GM18519 (cell line): ENCODE results near the gene CMTM7.
"Not testable (repeated sequence)": the region's sequence is repeated elsewhere in the genome, so short reads cannot be mapped to it uniquely, and the experiment has no call there.

Experiments
- ATAC-seq: cut with Tn5 transposase; IDR thresholded peaks from one replicate; pipeline ENCODE4 v1.9.1; 2021; ENCODE audit warnings: mild to moderate bottlenecking, moderate library complexity; ENCODE audit not compliant: unreplicated experiment, low FRiP score

CMTM7 gene

DNA sequence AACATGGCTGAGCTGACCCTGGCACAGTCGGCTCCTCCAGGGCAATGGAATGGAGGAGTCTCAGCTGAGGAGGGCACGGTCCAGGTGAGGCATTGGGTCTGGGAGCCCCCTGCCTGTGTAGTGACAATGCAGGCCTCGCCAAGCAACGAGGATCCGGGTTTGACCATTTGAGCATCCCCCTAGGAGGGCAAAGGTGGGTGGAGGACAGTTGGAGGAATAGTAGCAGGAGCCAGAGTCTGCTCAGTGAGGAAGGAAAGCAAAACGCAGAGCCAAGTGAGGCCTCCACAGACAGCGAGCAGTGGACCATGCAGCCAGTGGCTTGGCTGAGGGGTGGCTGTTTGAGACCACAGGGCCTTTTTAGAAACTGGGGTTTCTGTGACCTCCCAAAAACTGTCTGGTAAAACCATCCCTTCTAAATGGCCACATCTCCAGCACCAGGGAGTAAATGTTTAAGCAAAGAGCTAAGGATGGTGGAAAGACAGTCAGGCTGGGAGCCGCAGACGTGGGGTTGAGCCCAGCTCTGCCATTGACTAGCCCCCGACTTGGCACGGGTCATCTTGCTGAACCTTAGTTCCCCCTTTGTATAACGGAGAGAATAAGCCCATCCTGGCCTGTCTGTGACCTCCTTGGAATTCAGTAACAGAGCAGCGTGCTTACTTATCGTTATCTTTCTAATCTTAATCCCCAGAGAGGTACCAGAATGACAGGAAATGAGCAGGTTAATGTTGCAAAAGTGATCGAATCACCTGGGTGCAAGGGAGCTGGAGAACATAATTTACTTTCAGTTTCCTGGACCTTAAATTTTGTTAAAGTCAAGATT lies 64.2 kb downstream of the CMTM7 start:
- no peak for ATAC-seq

DNA sequence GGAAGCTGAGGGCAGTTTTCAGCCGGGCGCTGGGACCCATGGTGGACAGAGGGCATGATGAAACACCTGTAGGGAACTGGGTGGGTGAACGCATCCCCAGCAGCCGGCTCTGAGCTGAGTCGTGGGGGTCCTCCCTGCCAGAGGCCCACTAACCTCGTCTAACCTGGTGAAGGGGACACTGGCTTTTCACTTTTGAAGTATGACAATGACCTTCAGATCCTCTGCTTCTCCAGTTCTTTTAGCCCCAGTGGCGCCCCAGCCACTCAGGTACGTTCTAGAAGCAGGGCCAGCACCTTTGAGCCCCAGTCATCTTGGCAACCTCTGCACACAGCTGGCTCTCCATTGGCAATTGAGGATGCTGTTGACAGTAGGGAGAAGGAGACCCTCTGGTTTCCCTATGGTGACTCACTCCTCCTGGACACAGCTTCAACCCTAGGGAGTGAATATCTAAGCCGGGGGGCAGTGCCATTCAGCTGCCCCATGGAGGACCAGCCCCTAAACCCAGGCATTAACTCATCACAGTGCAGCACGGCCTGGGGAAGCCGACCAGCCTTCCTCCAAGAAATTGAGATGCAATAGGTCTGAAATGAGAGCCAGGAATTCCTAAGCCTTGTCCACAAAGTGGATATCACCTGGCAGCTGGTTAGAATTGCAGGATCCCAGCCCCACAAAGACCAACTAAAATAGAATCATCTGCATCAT lies 64.9 kb downstream of the CMTM7 start:
- ATAC-seq = no peak

DNA sequence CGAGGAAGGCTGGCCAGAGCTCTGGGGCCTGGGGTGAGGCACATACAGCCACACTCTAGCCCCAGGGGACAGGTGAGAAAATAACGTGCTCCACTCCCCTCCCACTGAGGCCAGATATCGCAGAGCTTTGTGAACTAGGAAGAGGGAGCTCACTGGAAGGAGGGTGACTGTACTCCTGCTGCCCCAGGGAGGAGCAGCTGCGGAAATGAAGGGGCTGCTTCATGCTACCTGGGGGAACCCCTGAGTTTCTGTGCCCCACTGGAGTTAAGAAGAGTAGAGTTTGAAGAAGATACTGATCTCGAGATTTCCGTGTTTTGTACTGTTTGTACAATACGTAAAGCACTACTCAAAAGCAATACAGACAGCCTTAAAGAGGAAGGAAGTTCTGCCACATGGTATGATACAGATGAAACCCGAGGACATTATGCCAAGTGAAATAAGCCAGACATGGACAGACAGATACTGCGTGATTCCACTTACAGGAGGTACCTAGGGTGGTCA lies 66.4 kb downstream of the CMTM7 start:
- ATAC-seq = no peak

DNA sequence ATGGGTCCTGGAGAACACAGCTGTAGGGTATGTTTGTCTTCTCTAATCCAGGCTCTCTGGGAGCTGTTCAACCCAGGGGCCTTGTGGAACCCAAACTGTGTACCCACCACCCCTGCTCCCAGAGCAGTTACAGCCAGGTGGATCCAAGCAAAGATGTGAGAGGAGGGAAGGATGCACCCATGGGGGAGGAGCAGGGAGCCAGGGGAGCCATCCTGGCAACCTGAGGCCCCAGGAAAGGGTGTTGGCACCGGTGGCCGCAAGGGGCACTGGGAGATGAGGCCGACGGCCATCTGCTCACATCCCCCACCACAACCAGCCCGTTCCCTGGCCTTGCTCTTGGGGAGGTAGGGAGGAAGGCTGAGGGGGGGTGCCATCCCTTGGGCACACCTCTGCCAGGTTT lies 67.8 kb downstream of the CMTM7 start:
- no peak for ATAC-seq

DNA sequence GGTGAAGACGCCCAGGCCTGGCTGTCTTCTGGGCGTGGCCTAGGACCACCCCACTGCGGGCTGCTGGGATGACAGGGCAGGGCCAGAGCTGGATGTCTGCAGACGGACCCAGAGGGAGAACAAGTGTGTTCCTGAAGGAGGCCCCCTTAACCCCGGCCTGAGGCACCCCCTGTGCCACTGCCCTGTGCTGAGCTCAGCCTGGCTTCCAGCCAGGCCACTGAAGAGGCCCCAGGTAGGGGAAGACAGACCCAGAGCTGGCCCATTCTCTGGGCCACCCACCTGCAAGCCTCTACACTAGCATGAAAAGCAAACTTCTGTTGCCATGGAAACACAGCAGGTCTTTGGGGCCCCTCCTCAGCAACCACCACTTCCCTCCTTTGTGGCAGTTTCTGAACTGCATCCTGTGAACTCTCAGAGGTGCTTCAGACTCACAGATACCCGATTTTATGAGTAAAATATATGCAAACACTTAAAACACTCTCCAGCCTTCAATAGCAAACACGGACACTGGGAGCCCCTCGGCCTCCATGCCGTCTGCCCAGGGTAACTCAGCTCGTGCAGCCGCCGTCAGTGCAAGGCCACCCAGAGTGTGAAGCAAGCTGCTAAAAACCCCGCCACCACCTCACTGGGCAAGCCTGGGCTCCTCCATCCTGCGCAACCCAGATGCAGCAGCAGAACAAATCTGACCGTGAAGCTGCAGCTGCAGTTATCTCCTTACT lies 68.5 kb downstream of the CMTM7 start:
- ATAC-seq = peak; percentile 85

DNA sequence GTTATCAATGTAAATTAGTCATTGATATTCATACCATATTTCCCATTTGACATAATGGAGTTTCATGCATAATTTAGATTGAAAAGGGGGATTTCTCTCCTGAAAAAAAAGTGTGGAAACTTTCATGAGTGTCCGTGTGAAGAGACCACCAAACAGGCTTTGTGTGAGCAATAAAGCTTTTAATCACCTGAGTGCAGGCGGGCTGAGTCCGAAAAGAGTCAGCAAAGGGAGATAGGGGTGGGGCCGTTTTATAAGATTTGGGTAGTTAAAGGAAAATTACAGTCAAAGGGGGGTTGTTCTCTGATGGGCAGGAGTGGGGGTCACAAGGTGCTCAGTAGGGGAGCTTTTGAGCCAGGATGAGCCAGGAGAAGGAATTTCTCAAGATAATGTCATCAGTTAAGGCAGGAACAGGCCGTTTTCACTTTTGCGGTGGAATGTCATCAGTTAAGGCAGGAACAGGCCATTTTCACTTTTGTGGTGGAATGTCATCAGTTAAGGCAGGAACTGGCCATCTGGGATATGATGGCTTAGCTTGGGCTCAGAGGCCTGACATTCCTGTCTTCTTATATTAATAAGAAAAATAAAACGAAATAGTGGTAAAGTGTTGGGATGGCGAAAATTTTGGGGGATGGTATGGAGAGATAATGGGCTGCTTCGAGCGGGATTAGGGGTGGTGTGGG lies 69.3 kb downstream of the CMTM7 start:
- not testable (repeated sequence) for ATAC-seq

DNA sequence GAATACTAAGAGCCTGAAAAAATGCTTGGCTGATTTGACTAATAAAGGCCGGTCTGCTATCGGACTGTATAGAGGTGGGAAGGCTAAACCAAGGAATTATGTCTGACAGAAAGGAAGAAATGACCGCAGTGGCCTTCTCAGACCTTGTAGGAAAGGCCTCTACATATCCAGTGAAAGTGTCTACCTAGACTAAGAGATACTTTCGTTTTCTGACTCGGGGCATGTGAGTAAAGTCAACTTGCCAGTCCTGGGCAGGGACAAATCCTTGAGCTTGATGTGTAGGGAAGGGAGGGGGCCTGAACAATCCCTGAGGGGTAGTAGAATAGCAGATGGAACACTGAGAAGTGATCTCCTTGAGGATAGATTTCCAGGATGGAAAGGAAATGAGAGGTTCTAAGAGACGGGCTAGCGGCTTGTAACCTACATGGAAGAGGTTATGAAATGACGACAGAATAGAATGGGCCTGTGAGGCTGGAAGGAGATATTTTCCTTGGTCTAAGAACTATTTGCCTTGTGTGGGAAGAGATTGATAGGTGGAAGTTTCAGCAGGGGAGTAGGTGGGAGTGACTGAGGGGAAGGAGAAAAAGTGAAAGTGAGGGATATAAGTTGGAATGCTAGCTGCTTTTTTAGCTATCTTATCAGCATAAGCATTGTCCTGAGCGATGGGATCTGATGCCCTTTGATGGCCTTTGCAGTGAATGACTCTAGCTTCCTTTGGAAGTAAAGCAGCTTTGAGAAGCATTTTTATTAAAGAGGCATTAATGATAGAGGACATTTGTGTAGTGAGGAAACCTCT lies 70.7 kb downstream of the CMTM7 start:
- ATAC-seq = not testable (repeated sequence)

DNA sequence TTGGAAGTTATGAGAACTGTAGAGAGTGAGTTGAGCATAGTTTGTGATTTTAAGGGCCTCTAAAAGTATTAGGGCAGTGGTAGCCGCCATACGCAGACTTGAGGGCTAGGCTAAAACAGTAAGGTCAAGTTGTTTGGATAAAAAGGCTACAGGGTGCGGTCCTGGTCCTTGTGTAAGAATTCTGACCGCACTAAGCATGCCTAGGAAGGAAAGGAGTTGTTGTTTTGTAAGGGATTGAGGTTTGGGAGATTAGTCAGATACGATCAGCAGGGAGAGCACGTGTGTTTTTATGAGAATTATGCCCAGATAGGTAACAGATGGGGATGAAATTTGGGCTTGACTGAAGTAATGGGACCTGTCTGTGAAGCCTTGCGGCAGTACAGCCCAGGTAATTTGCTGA lies 71.8 kb downstream of the CMTM7 start:
- not testable (repeated sequence) for ATAC-seq

DNA sequence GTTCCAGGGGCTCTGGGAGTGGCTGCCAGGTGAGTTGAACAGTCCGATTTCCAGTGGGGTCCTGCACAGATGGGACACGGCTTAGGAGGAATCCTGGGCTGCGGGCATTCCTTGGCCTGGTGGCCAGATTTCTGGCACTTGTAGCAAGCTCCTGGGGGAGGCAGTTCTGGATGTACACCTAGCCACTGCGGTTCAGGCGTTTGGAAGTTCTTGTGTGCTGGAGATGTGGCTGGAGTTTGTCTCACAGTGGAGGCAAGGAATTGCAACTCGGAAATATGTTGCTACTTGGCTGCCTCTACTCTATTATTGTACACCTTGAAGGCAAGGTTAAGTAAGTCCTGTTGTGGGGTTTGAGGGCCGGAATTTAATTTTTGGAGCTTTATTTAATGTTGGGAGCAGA lies 73.1 kb downstream of the CMTM7 start:
- ATAC-seq = not testable (repeated sequence)

DNA sequence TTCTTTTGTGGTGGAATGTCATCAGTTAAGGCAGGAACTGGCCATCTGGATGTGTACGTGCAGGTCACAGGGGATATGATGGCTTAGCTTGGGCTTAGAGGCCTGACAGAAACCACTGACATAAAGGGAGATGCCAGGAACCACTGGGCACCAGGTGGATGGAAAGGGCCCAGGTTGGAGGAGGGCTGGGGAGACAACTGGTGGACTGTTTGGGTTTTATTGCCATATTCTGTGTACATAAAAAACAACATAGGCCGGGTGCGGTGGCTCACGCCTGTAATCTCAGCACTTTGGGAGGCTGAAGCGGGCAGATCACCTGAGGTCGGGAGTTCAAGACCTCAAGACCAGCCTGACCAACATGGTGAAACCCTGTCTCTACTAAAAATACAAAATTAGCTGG lies 75.2 kb downstream of the CMTM7 start:
- not testable (repeated sequence) for ATAC-seq

DNA sequence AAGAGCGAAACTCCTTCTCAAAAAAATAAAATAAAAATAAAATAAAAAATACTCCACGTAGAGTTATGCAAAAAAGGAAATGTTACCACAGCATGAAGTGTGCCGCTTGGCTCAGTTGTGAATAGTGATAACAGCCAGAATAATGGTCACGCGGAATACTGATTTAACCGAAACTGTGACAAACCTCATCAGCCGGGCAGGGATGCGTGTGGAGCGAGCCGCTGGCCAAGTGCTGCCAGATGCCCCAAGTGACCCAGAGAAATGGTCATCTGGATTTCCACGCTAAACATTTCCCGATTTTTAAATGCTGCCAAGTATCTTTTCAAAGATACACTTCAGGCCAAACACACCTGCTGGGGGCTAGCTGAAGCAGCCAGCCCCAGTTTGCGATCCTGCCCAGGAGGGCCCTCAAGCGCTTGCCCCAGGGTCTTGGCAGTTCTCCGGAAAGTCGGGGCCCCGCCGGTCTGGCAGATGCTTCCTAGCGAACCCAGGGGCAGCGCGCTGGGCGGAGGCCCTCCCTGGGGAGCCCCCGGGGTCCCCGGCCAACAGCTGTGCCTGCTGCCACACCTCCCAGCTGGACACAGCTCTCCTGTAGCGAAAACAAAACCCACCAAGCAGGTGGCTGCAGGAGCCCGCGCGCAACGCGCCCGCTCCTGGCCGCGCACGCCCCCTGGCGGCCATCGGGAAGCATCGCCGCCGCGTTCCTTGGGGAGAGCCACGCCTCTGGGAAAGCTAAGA lies 75.8 kb downstream of the CMTM7 start:
- no peak for ATAC-seq

DNA sequence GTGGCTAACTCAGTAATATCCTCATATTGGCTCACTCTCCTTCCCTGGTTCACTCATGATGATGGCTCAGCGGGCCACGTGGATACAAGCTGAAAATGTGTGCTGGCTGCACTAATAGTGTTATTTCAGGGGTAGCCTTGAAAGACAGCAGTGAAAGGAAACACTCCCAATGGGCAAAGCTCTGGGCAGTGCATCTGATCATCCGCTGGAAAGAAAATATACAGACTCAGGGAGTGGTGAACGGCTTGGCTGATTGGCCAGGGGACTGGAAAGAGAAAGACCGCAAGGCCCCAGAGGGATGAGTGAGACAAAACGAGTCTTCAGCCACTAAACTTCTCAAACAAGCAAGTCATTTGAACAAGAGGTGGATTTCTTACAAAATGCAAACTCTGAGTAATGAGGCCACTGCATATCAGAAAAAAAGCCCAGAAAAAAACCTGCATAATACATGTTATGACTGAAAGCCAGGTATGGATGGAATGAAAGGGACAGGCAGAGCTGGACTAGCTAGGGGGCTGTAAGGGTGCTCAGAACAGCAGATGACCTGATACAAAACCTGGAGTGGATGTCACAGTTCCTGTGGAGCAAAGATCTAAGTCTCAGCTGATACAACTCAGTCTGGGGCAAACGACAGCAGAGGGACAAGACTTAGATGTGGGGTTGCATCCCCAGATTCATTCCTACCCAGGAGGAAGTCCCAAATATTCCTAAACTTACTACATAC lies 77.7 kb downstream of the CMTM7 start:
- ATAC-seq = no peak

DNA sequence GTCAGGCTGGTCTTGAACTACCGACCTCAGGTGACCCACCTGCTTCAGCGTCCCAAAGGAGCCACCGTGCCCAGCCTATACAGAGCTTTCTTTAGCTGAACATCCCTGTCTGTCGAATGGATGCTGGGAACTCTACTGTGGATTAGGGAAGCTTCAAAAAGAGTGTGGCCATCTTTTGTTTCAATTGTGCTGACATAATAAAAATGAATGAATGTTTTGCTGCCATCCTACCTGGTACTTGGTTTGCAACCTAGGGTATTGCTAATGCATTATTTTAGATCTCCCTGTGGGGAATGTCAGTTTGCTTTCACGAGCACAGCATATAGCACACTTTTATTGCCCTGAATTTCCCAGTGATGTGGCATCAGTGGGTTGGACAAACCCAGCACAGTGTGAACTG lies 78.7 kb downstream of the CMTM7 start:
- no peak for ATAC-seq

DNA sequence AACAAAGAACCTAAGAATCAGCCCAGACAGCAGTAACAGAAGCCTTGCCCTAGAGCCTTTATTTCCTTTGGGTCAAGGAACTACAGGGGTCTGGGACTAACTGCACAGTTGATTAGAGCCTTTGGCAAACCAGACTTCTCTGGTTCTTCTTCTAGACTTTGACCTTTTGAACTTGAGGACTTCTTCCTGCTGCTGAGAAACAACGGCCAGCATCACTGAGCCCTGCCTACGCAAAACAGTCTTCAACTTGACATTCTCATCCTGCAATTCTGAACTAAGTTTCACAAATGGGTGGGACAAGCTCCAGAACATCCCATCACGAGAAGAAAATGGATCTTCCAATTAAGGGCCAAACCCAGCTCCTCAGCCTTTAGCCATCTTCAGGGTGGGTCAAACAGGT lies 79.6 kb downstream of the CMTM7 start:
- ATAC-seq = no peak

DNA sequence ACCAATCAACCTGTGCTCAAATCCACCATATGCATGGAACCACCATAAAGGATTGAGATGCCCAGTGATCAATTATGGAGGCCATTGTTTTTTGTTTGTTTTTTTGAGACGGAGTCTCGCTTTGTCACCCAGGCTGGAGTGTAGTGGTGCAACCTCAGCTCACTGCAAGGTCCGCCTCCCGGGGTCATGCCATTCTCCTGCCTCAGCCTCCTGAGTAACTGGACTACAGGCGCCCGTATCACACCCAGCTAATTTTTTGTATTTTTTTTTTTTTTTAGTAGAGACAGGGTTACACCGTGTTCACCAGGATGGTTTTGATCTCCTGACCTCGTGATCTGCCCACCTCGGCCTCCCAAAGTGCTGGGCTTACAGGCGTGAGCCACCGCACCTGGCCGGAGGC lies 80.5 kb downstream of the CMTM7 start:
- ATAC-seq = not testable (repeated sequence)

DNA sequence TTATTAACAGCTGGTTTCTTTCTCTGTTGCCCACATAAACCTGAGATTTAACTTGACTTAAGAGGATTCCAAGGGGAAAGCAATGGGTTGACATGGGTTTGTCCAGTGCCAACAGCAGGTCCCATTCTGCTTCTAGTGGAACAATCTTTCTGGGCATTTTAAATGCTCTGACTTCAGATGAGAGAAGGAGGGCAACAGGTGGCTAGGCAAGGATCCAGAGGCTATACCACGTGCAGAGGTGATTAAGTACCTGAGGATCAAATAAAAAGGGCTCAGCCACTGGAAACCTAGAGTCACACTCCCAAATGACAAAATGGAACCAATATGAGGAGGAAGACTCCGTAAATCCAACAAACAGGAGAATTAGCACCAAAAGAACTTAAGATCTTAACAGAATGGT lies 82.5 kb downstream of the CMTM7 start:
- no peak for ATAC-seq

DNA sequence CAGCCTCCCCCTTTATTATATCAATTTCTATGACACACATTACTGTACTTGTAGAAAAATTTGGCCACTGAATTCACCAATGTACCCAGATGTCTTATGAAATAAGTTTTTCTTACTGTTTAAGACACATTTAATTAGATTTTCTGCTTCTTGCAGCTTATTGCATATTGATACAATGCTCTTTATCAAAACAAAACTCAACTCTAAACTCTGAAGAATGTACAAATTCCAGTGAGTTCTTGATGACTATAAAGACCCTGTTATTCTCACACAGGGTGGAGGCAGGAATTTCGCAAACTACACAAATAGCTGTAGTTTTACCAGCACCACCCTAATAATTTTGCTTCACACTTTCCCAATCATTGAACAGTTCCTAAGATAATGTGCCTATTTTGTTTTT lies 89.0 kb downstream of the CMTM7 start:
- ATAC-seq = no peak

DNA sequence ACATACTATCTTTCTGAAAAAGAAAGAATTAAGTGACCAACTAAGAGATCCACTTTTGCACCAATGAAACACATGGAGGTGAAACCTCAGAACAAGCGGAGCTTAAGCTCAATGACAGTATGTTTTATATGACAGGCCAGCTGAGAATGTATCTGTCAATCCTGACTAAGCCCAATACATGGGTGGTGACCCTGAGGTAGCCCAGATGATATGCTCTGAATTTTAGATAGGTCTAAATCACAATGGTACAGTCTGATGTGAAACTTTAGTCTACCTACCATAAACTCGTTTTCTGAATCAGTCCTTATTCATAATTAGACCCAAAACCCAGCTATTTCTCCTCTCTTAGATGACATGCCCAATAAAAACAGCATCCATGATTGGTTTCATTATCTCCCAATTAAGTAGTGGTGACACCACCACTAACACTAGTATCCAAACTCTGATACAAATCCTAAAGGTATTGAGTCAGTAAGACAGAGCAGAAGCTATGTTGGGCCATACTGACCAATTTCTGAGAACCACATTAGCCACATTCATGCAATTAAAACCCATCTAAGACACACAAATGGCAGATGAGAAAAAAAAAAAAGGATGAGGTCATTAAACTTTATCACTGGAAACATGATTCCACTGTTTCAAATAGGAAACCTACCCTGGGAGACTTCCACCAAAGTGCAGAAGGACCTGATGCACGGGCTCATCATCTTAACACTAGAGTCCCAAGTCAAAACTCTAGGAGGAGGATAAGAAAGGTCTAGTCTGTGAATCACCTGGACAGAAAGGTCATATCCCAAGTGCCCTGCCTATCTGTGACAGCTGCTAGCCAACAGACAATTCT lies 90.4 kb downstream of the CMTM7 start:
- no peak for ATAC-seq
